Stomach smooth muscle (tissue), 2 donors: ENCODE data around the gene FAM124B.

Experiments used
- H3K27ac ChIP-seq: one replicate; pipeline ENCODE4 v1.7.0; 2013; ENCODE audit warnings: mild to moderate bottlenecking, low read length, inconsistent platforms
- H3K27me3 ChIP-seq, 2 donors: one replicate each; pipeline ENCODE4 v1.7.0; 2013; ENCODE audit warnings: low read length in 2 of 2; ENCODE audit not compliant: insufficient read depth in 2 of 2, control insufficient read depth in 1 of 2
- H3K36me3 ChIP-seq, 2 donors: one replicate each; pipeline ENCODE4 v1.7.0; 2013; ENCODE audit warnings: low read length in 2 of 2; ENCODE audit not compliant: control insufficient read depth in 2 of 2, insufficient read depth in 2 of 2
- H3K4me1 ChIP-seq: one replicate; pipeline ENCODE4 v1.7.0; 2013; ENCODE audit warnings: low read length; ENCODE audit not compliant: control insufficient read depth, insufficient read depth
- H3K4me3 ChIP-seq, 2 donors: one replicate each; pipeline ENCODE4 v1.7.0; 2013; ENCODE audit warnings: low read length in 2 of 2
- H3K9ac ChIP-seq, 2 donors: one replicate each; pipeline ENCODE4 v1.7.0; 2013; ENCODE audit warnings: low read length in 2 of 2, mild to moderate bottlenecking in 1 of 2
- H3K9me3 ChIP-seq, 2 donors: one replicate each; pipeline ENCODE4 v1.7.0; 2013; ENCODE audit warnings: low read length in 2 of 2; ENCODE audit not compliant: control insufficient read depth in 2 of 2
- donor health status: healthy.
- donor health status: Pancreatic carcinoma.

FAM124B gene

DNA sequence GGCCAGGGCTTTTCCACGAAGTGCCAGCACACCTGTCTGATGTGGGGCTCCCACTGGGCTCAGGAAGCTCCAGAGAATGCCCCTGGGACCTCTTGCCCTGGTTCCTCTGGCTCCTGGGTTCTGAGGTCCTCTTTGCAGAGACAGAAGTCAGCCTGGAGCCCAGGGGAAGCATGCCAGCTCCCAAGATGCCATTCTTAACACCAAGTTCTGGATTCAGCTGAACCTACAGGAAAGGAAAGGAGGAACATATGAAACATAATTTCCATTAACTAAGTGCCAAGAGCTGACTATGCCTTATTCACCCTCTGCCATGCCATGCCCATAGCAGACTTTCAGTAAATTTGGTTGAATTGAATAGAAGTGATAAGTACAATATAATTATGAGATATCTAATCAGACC lies 21.9 kb downstream of the FAM124B start:
- Histone ChIP-seq H3K27ac (no peak overlapping the region), H3K4me3 (no peak overlapping the region), H3K36me3 (no peaks in the 10 kb centered on the region), H3K9ac (no peak overlapping the region), H3K4me1 (peaks cover 5% of the 10 kb centered on the region), H3K27me3 (no peaks in the 10 kb centered on the region), H3K9me3 (no peaks in the 10 kb centered on the region)

DNA sequence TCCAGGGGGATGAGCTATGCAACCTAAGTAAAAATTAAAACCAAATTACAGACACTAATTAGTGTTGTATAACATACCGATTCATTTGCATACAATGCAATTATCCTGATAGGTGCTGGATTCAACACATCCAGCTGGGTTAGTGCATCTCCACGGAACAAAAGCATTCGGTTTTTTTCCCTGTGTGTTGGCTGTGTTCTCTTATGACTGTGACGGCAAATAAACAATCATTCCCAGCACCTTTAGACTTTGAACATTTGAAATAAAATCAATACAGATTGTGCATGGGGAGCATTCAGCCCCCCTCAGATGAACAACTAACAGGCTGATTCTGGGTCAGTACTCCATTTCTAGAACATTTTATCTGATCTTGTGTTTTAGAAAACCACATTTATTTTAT lies 22.7 kb downstream of the FAM124B start:
- Histone ChIP-seq H3K9ac (no peak overlapping the region), H3K4me1 (peaks cover 5% of the 10 kb centered on the region)

DNA sequence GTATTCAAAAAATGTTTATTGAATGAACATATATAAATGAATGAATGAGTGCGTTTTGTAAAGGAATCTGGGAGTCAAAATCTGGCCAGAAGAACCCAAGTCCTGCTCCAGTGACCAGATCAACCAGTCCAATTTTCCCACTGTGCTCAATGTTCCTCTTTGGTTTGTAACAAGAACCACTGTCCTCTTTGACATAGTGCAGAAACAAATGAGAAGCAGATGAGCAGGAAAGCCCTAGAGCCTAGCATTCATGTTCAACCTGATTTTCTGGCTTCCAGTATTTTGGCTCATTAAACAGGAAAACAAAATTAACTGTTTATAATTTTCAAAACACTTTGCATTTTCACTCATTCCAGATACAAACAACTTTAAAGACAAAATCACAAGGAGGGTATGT lies 23.2 kb downstream of the FAM124B start:
- Histone ChIP-seq H3K27ac (no peak overlapping the region), H3K9me3 (no peaks in the 10 kb centered on the region)

More for the DNA sequence above, 22.7 kb downstream of the FAM124B start:
- no peaks in the 10 kb centered on the region for H3K27me3 ChIP-seq
- no peaks in the 10 kb centered on the region for H3K9me3 ChIP-seq
- H3K4me3 ChIP-seq, result no peak overlapping the region
- H3K36me3 ChIP-seq, result no peaks in the 10 kb centered on the region
- no peak overlapping the region for H3K27ac ChIP-seq

DNA sequence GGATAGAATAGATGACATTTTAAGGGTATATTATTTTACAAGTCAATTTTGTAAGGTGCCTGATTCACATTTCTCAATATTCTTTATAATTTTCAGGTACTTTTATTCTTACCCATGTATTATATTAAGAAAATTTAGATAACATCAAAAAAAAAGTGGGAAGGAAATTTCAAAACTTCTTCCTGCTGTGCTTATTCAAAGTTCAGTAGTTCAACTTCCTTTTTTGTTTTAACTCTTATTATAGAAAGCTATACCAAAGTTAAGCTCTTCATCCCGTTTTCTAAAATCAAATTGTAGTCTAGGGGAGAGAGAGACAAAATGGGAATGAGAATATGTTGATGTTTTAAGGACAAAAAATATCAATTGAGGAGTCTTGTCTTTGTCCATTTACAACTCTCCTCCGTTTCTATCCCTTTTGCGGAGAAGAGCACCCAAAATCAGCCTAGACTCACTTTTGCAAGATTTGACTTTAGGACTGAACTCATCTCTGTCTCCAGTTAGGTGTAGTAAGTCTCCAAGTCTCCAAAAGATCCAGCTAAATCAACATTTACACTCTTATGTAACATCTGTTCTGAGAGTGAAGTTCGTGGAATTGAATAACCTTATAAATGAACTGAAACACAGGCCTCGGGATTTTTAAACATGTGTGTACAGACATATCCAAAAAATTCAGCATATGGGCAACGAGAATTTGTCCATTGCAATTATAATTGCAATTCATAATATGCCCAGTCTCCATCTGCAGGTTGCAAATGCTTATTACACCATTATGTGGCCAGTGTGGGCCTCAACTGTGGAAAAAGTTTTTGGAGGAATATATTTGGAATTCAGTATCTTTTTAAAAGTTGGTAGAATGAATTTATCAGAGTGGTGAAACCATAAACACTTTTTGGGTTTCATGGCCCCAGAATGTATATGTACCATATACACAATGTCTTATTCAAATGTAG lies 23.9 kb downstream of the FAM124B start:
- Histone ChIP-seq H3K4me3 (no peak overlapping the region), H3K4me1 (peaks cover 5% of the 10 kb centered on the region), H3K9me3 (no peaks in the 10 kb centered on the region), H3K9ac (no peak overlapping the region), H3K36me3 (no peaks in the 10 kb centered on the region), H3K27me3 (no peaks in the 10 kb centered on the region), H3K27ac (no peak overlapping the region)

More for the DNA sequence above, 23.2 kb downstream of the FAM124B start:
- Histone ChIP-seq H3K9ac (no peak overlapping the region), H3K27me3 (no peaks in the 10 kb centered on the region), H3K36me3 (no peaks in the 10 kb centered on the region), H3K4me3 (no peak overlapping the region), H3K4me1 (peaks cover 5% of the 10 kb centered on the region)

DNA sequence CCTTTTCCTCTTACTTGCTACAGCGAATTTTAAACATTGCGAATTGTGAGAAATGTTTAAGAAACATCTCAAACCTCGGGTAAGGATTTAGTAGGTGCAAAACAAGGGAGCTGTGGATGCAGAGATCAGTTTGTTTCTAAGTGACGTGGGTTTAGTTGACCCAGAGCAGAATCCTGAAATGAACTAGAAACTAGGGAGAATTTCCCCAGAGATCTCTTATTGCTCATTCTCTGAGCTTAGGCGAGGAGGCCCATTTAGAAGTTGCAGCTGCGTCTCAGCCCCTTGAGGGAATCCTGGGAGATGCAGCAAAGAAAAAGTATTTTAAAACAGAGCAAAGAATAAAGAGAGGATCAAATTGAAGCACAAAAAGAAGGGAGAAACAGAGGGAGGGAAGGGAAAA lies 29.3 kb downstream of the FAM124B start:
- Histone ChIP-seq H3K9me3 (no peaks in the 10 kb centered on the region), H3K4me3 (no peak overlapping the region), H3K9ac (no peak overlapping the region), H3K27ac (no peak overlapping the region), H3K27me3 (no peaks in the 10 kb centered on the region), H3K4me1 (no peaks in the 10 kb centered on the region), H3K36me3 (no peaks in the 10 kb centered on the region)

DNA sequence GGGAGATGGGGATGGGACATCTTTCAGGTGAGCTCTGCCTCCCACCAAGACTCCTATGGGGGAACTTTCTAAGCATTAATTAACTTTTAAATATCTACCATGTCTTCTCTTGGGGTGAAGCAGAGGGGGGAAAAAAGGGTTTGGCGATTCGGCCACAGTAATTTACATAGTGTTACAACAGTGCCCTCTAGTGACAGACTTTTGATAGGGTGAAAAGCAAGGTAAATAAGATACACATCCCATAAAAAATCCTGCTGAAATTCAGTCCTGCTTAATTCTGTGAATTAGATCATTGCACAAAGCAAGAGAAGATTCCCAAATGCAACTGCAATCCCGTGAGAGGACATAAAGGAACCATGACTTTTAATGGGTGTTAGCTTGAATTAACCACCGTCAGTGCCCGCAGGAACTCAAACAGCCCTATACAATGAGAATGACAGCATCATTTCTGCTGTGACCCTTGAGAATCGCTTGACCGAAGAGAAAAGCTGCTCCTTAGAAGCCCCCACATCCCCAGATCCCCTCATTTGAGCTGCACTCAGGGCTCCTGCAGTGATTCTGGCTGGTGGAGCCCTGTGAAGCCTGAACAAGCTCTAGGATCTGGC lies 32.8 kb downstream of the FAM124B start:
- Histone ChIP-seq H3K9me3 (no peaks in the 10 kb centered on the region), H3K4me3 (no peak overlapping the region), H3K9ac (no peak overlapping the region), H3K27ac (no peak overlapping the region), H3K27me3 (no peaks in the 10 kb centered on the region), H3K4me1 (no peaks in the 10 kb centered on the region), H3K36me3 (no peaks in the 10 kb centered on the region)

DNA sequence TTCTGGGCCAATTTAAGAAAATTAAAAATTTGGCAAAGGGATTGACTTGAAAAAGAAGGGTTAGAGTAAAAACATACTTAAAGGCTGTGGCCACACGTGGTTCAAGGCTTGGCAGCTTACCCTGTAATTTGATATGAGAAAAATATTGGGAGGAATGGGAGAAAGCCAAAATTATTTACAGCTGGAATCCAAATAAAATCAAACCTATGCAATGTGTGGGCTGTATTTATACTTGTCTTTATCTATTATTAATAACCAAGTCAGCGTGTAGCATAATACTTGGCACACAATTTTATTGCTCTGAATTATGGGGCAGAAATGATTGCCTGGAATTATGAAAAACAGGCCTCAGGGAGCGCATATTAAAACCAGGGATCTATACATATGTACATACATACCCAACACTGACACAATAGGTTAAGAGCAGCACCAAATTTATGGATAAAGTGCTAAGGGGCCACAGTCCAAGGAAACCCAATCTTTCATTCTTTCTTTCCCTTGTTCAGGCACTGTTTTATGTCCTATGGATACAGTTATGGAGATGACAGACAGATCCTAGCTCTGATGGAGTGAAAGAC lies 35.6 kb downstream of the FAM124B start:
- H3K4me3 ChIP-seq, result no peak overlapping the region
- no peak overlapping the region for H3K27ac ChIP-seq
- H3K27me3 ChIP-seq, result no peaks in the 10 kb centered on the region
- H3K9ac ChIP-seq, result no peak overlapping the region
- no peaks in the 10 kb centered on the region for H3K36me3 ChIP-seq
- H3K4me1 ChIP-seq, result no peaks in the 10 kb centered on the region
- H3K9me3 ChIP-seq, result no peaks in the 10 kb centered on the region

DNA sequence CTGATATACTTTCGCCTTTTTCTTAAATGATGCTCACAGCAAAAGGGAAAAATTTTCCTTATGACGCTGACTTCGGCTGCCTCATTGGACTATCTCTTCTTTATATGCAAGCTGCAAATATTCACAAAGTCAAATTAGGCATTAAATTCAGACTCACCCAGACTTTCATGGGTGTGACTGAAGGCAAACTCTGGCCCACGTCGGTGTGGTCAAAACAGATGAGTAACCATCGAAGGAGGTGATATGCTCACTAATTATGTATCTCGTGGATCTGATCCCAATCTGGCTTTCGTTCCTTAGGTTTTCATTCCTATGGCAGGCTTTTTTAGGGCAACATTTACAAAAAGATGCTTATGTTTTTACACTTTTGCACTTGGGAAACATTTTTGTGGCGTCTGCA lies 36.6 kb downstream of the FAM124B start:
- H3K9ac ChIP-seq, result no peak overlapping the region
- no peaks in the 10 kb centered on the region for H3K27me3 ChIP-seq
- H3K36me3 ChIP-seq, result no peaks in the 10 kb centered on the region
- H3K9me3 ChIP-seq, result no peaks in the 10 kb centered on the region
- no peaks in the 10 kb centered on the region for H3K4me1 ChIP-seq
- no peak overlapping the region for H3K4me3 ChIP-seq
- H3K27ac ChIP-seq, result no peak overlapping the region

DNA sequence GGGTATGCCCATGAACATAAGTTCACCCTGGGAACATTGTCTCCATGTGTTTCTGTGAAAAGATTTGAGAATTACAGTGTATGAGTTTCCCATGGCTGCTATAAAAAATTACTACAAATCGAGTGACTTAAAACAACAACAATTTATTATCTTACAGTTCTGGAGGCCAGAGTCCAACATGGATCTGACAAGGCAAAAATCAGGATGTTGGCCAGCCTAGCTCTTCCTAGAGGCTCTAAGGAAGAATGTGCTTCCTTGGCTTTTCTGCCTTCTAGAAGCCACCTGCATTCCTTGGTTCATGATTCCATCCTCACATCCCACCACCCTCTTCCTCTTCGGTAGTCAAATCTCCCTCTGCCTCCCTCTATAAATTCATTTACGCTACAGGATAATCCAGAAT lies 38.6 kb downstream of the FAM124B start:
- Histone ChIP-seq H3K27me3 (no peaks in the 10 kb centered on the region), H3K27ac (no peak overlapping the region), H3K36me3 (no peaks in the 10 kb centered on the region), H3K9me3 (no peaks in the 10 kb centered on the region), H3K4me1 (no peaks in the 10 kb centered on the region), H3K9ac (no peak overlapping the region), H3K4me3 (no peak overlapping the region)

DNA sequence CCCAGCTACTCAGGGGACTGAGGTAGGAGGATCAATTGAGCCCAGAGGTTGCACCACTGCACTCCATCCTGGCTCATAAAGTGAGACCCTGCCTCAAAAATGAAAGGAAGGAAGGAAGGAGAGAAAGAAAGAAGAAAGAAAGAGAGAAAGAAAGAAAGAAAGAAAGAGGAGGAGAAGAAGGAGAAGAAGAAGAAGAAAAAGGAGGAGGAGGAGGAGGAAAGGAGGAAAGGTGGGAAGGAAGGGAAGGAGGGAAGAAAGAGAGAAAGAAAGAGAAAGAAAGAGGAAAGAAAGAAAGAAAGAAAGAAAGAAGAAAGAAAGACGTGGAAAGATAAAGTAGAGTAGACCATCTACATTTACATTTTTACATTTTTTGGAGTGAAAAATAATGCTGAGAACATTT lies 39.8 kb downstream of the FAM124B start:
- Histone ChIP-seq H3K4me1 (no peaks in the 10 kb centered on the region), H3K4me3 (no peak overlapping the region), H3K9me3 (no peaks in the 10 kb centered on the region), H3K36me3 (no peaks in the 10 kb centered on the region), H3K27me3 (no peaks in the 10 kb centered on the region), H3K9ac (no peak overlapping the region), H3K27ac (no peak overlapping the region)
